ENCODE data around the gene HNRNPR.
"Not testable (repeated sequence)": the region's sequence is repeated elsewhere in the genome, so short reads cannot be mapped to it uniquely, and the experiment has no call there.

The HNRNPR gene

DNA sequence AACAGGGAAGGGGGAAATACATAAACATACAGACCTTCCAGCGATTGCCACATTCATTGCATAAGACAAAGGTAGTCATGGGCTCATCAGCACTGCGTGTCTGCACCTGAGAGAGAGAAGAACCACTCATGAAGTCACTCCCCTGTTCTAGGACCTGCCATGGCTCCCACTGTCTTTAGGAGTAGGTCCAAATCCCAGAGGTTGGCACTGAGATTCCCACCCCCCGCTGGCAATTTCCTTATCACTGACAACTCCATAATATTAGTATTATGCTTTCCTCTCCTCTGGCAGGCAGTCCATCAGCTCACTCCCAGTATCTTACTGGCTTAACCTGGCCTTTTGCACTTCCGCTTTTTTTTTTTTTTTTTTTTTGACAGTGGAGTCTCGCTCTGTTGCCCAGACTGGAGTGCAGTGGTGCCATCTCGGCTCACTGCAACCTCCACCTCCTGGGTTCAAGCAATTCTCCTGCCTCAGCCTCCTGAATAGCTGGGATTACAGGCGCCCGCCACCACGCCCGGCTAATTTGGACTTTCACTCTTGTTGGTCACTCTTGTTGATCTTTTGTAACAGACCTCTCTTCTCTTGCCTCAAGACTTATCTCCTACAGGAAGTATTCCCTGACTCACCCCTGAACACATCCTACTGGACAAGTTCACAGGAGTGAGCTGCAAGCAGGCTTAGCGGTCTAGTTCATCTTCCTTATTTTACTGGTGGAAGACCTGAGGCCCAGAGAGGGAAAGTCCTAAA is 40.4 kb upstream of the HNRNPR start:
- H3K4me3 ChIP-seq (ENCODE audit: low read depth, low read length), result no peak overlapping the region
- no peak for DNase-seq (ENCODE audit: low read depth)
- TF ChIP-seq, protein P1, sequence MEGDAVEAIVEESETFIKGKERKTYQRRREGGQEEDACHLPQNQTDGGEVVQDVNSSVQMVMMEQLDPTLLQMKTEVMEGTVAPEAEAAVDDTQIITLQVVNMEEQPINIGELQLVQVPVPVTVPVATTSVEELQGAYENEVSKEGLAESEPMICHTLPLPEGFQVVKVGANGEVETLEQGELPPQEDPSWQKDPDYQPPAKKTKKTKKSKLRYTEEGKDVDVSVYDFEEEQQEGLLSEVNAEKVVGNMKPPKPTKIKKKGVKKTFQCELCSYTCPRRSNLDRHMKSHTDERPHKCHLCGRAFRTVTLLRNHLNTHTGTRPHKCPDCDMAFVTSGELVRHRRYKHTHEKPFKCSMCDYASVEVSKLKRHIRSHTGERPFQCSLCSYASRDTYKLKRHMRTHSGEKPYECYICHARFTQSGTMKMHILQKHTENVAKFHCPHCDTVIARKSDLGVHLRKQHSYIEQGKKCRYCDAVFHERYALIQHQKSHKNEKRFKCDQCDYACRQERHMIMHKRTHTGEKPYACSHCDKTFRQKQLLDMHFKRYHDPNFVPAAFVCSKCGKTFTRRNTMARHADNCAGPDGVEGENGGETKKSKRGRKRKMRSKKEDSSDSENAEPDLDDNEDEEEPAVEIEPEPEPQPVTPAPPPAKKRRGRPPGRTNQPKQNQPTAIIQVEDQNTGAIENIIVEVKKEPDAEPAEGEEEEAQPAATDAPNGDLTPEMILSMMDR (IDR thresholded peaks at IDR 0.05; ENCODE audit: low read depth, low read length, missing control alignments), result no peak

DNA sequence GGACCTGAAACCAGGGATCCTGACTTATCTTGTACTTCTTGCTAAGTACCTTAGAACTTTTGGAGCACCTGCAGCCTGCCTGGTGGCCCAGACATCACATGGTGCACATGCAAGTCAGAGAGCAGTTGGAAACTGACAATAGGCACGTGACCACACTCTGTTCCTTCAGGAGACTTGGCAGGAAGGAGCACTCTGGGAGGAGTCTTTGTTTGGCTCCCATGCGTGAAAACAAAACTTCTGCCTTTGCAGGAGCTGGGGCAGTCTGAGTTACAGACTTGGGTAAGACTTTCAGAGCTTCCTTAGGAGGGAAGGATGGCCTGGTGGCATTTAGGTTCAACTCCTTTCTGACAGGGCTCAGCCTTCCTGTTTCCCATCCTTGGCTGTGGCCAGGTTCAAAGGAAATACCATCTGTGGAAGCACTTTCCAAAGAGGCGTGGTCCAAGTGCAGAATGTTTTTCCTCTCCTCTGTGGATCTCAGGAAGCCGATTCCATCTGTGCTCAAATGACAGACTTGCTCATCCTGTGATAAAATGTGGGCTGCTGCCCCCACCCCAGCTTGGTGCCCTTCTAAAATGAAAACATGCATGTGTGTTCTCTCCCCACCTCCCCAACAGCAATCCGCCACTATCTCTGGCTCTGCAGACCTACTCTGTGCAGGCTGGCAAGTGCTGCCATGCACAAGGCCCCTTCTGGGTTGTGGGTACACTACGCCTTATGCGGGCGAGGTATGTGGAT is 39.7 kb upstream of the HNRNPR start:
- TF ChIP-seq, protein P1 (IDR thresholded peaks at IDR 0.05; ENCODE audit: low read depth, low read length, missing control alignments), result no peak
- DNase-seq (ENCODE audit: low read depth), result no peak
- H3K4me3 ChIP-seq (ENCODE audit: low read depth, low read length), result no peak overlapping the region

DNA sequence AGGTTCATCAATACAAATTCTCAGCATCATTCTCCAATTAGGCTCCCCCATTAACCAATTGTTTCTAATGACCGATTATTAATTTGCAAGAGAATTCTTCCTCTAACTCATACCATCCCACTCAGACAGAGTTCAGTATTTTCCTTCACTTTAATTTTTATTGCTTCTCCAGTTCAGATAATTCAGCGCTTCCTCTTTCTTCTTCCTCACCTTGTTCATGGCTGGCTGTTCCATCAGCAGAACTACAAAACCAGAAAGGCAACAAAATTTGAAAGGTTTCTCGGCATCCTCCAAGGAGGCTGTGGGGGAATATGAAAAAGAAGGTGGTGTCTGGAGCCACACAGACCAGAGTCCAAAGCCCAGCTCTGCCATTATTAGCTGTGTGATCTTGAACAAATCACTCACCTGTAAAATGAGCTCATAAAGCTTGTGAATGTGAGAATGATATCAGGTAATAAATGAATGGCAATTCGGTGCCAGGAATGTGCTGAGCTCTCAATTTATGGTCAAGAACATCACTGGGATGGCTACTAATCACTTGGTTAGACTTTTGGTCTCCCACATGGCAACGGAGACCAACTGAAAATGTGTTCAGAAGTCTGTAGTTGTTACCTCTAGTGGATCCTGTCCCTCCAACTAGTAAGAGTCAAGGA is 37.3 kb upstream of the HNRNPR start:
- H3K4me3 ChIP-seq (ENCODE audit: low read depth, low read length), result no peak overlapping the region
- no peak for DNase-seq (ENCODE audit: low read depth)
- TF ChIP-seq, protein P1 (IDR thresholded peaks at IDR 0.05; ENCODE audit: low read depth, low read length, missing control alignments), result no peak

GRCh38 chr1:23380719-23381118 is 36.6 kb upstream of the HNRNPR start:
- H3K4me3 ChIP-seq (ENCODE audit: low read depth, low read length), result no peak overlapping the region
- no peak for DNase-seq (ENCODE audit: low read depth)
- TF ChIP-seq, protein P1 (IDR thresholded peaks at IDR 0.05; ENCODE audit: low read depth, low read length, missing control alignments), result no peak

DNA sequence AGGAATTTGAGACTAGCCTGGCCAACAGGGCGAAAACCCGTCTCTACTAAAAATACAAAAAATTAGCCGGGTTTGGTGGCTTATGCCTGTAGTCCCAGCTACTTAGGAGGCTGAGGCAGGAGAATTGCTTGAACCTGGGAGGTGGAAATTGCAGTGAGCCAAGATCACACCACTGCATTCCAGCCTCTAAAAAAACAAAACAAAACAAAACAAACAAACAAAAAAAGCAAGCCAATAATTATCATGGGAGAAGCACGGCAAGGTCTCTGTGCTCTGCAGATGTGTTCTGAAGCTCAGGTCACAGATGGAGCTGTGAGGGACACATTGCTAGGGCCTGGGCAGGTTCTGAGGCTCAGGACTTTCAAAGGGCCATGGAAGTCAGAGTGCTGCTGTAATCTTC is 36.2 kb upstream of the HNRNPR start:
- not testable (repeated sequence) for DNase-seq (ENCODE audit: low read depth); H3K4me3 ChIP-seq (ENCODE audit: low read depth, low read length)

DNA sequence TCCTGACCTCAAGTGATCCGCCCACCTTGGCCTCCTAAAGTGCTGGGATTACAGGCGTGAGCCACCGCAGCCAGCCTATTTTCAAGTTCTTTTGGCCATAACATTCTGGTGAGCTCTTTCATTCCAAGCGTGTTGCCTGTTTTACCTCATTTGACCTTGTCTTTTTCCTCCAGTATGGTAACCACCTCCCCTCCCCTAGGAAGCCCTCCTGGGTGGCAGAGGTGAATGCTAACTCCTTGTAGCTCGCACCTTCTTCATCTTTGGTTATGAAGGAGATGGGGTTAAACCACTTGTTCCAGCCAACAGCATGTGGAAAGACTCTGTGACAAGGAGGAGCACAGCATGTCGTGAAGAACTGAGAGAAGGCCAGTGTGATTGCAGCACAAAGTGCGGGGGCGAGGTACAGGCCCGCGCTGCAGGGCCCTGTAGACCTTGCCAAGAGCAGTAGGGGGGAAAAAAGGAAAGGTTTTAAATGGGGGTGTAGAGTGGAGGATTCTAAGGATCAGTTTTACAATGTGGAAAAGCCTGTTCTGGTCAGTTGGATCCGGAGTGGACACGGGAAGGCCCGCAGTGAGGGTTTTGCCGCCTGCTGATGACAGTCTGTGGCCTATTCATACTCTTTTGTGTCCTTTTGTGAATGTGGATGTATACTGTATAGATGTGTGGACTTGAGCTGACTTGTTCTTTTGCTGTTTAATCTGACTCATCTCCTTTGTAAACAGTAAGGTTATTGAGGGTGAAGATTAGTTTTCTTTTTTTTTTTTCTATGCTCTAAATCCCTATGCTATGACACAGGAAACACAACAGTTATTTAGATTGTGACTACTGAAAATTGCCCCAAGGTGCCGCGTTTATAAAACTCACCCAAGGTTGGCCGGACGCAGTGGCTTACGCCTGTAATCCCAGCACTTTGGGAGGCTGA is 33.1 kb upstream of the HNRNPR start:
- no peak overlapping the region for H3K4me3 ChIP-seq (ENCODE audit: low read depth, low read length)
- DNase-seq (ENCODE audit: low read depth), result no peak
- TF ChIP-seq, protein P1 (IDR thresholded peaks at IDR 0.05; ENCODE audit: low read depth, low read length, missing control alignments), result no peak

DNA sequence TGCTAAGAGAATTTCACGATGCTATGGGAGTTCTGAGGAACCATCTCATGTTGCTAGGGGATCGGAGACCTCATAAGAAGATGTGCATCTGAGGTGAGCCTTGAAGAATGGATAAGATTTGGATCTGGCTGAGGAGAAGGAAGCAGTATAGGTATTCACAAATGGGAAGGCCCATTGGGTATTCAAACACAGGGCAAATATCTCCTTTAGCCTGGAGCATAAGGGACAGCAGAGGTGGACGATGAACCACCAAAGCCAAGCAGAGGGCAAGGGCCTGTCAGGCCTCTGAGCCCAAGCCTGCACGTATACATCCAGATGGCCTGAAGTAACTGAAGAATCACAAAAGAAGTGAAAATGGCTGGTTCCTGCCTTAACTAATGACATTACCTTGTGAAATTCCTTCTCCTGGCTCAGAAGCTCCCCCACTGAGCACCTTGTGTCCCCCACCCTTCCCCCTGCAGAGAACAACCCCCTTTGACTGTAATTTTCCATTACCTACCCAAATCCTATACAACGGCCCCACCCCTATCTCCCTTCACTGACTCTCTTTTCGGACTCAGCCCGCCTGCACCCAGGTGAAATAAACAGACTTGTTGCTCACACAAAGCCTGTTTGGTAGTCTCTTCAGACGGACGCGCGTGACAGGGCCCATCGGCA is 30.1 kb upstream of the HNRNPR start:
- H3K4me3 ChIP-seq (ENCODE audit: low read depth, low read length); DNase-seq (ENCODE audit: low read depth): not testable (repeated sequence)

Measured in GM12864 (cell line).